GM23338 (cell line): ENCODE results near the gene PIK3C2G. TPM values are rescaled to one million over a fixed set of nuclear protein-coding genes. Genes with fewer than 3 reads are reported as not detected.

Experiments used
- ATAC-seq: fragments of 200-7000 bp; cut with Tn5 transposase; 3 replicates; pipeline ENCODE4 v1.9.1; 2020
- DNase-seq: peaks from one replicate; pipeline ENCODE4 v3.0.0-alpha.2; 2015; ENCODE audit warnings: low spot score
- H2AFZ ChIP-seq: fragments of 200-600 bp; sonication (generic); 2 replicates; pipeline ENCODE4 v1.8.0; 2016; ENCODE audit warnings: antibody characterized with exemption, mild to moderate bottlenecking, moderate library complexity
- H3F3A ChIP-seq: fragments of 200-600 bp; sonication (generic); replicated peaks from 2 replicates; pipeline ENCODE4 v1.8.0; 2017; ENCODE audit warnings: antibody characterized with exemption, mixed run types, low read depth
- H3K27ac ChIP-seq: fragments of 200-600 bp; sonication (generic); 2 replicates; pipeline ENCODE4 v1.6.1; 2016; ENCODE audit warnings: low read depth
- H3K27me3 ChIP-seq: fragments of 200-600 bp; sonication (generic); 2 replicates; pipeline ENCODE4 v1.8.0; 2016; ENCODE audit warnings: mild to moderate bottlenecking, mixed run types, moderate library complexity; ENCODE audit not compliant: insufficient read depth
- H3K36me3 ChIP-seq: fragments of 200-600 bp; sonication (generic); 2 replicates; pipeline ENCODE4 v1.8.0; 2016; ENCODE audit warnings: mild to moderate bottlenecking; ENCODE audit not compliant: insufficient read depth
- H3K4me1 ChIP-seq: fragments of 200-600 bp; sonication (generic); 2 replicates; pipeline ENCODE4 v1.8.0; 2016; ENCODE audit warnings: mild to moderate bottlenecking, moderate library complexity; ENCODE audit not compliant: insufficient read depth
- H3K4me2 ChIP-seq: fragments of 200-600 bp; sonication (generic); 2 replicates; pipeline ENCODE4 v1.7.1; 2017; ENCODE audit warnings: mixed run types
- H3K4me3 ChIP-seq: fragments of 200-600 bp; sonication (generic); 2 replicates; pipeline ENCODE4 v1.6.1; 2016; ENCODE audit warnings: mixed run types
- H3K79me2 ChIP-seq: fragments of 200-600 bp; sonication (generic); replicated peaks from 2 replicates; pipeline ENCODE4 v1.8.0; 2017; ENCODE audit warnings: mild to moderate bottlenecking; ENCODE audit not compliant: insufficient read depth
- H3K9me2 ChIP-seq: fragments of 200-600 bp; sonication (generic); 2 replicates; pipeline ENCODE4 v1.8.0; 2017; ENCODE audit not compliant: insufficient read depth
- H4K20me1 ChIP-seq: fragments of 200-600 bp; sonication (generic); replicated peaks from 2 replicates; pipeline ENCODE4 v1.8.0; 2017; ENCODE audit warnings: mild to moderate bottlenecking; ENCODE audit not compliant: insufficient read depth
- H3K27ac Mint-ChIP-seq: 2 replicates; pipeline ENCODE4 v1.8.0; 2020; ENCODE audit warnings: inconsistent platforms, mild to moderate bottlenecking, moderate library complexity, mixed read lengths
- H3K27me3 Mint-ChIP-seq: 3 replicates; pipeline ENCODE4 v1.8.0; 2022; ENCODE audit warnings: low read depth, mild to moderate bottlenecking, moderate library complexity, mixed read lengths, inconsistent platforms; ENCODE audit not compliant: insufficient read depth, poor library complexity
- H3K36me3 Mint-ChIP-seq: 3 replicates; pipeline ENCODE4 v1.8.0; 2021; ENCODE audit warnings: low read depth, mild to moderate bottlenecking, inconsistent platforms, moderate library complexity, mixed read lengths
- H3K4me1 Mint-ChIP-seq: 3 replicates; pipeline ENCODE4 v1.8.0; 2020; ENCODE audit warnings: mild to moderate bottlenecking, inconsistent platforms, mixed read lengths
- H3K4me3 Mint-ChIP-seq: 3 replicates; pipeline ENCODE4 v1.8.0; 2021; ENCODE audit warnings: moderate library complexity, mild to moderate bottlenecking, inconsistent platforms, mixed read lengths
- H3K9me3 Mint-ChIP-seq: 3 replicates; pipeline ENCODE4 v1.8.0; 2020; ENCODE audit warnings: moderate library complexity, mild to moderate bottlenecking, inconsistent platforms, mixed read lengths
- CREB1 ChIP-seq: fragments of 250-450 bp; sonication (Bioruptor Pico); IDR thresholded peaks from 2 replicates; pipeline ENCODE4 v1.5.0; 2020; ENCODE audit warnings: low read depth, mild to moderate bottlenecking, moderate library complexity
- EZH2phosphoT487 ChIP-seq: fragments of 200-600 bp; sonication (generic); IDR thresholded peaks from one replicate; pipeline ENCODE4 v1.8.1; 2018; ENCODE audit warnings: antibody characterized with exemption; ENCODE audit not compliant: unreplicated experiment
- JUNB ChIP-seq: IDR thresholded peaks from one replicate; pipeline ENCODE4 v1.6.1; 2016; ENCODE audit warnings: antibody characterized with exemption; ENCODE audit not compliant: unreplicated experiment
- NANOG ChIP-seq: IDR thresholded peaks from 2 replicates; pipeline ENCODE4 v1.6.1; 2016; ENCODE audit warnings: antibody characterized with exemption, borderline replicate concordance
- POLR2AphosphoS5 ChIP-seq: IDR thresholded peaks from 2 replicates; pipeline ENCODE4 v1.6.1; 2016; ENCODE audit warnings: antibody characterized with exemption, low read depth
- STAT1 ChIP-seq: IDR thresholded peaks from one replicate; pipeline ENCODE4 v1.6.1; 2016; ENCODE audit warnings: antibody characterized with exemption; ENCODE audit not compliant: unreplicated experiment
- ZNF114 ChIP-seq: fragments of 250-450 bp; sonication (Bioruptor Pico); IDR thresholded peaks from 2 replicates; pipeline ENCODE4 v1.5.0; 2020; ENCODE audit warnings: mild to moderate bottlenecking, moderate library complexity
- ZNF331 ChIP-seq: fragments of 250-450 bp; sonication (Bioruptor Pico); IDR thresholded peaks from 2 replicates; pipeline ENCODE4 v1.5.0; 2020; ENCODE audit warnings: low read depth, mild to moderate bottlenecking, moderate library complexity
- ZNF462 ChIP-seq: fragments of 250-450 bp; sonication (Bioruptor Pico); IDR thresholded peaks from 2 replicates; pipeline ENCODE4 v1.5.0; 2020; ENCODE audit warnings: mild to moderate bottlenecking, moderate library complexity
- polyA plus RNA-seq: library from polyadenylated mRNA; unstranded; fragments of >200 nt; fragmentation: Nextera tagmentation; extraction: Ambion mirVana; gene quantifications from 2 replicates; pipeline ENCODE4 v1.2.1, GENCODE V29; 2016
- total RNA-seq: library from RNA; depleted of rRNA; stranded (reverse); fragments of >200 nt; shearing (Covaris generic); gene quantifications from 2 replicates; pipeline ENCODE4 v1.2.3, GENCODE V29; 2014
- TF ChIP-seq, protein P1 (sequence below): IDR thresholded peaks from 2 replicates; pipeline ENCODE4 v1.6.1; 2016; ENCODE audit warnings: antibody characterized with exemption
- TF ChIP-seq, protein P2 (sequence below), 2 experiments: fragments of 200-600 bp in 1 of 2; sonication (generic) in 1 of 2; conservative IDR thresholded peaks; 2 replicates each; pipeline versions ENCODE4 v1.5.1 to v1.6.1; 2016 to 2017; ENCODE audit warnings: antibody characterized with exemption in 2 of 2, low read depth in 2 of 2, mild to moderate bottlenecking in 2 of 2, moderate library complexity in 1 of 2

The PIK3C2G gene
- total and polyA plus RNA-seq, 2 experiments from 2014 or later, result not detected

- TF ChIP-seq ZNF114 (CRISPR knock-in tag) (no peak), JUNB (no peak), POLR2AphosphoS5 (no peak), CREB1 (CRISPR knock-in tag) (no peak), STAT1 (no peak)
- TF ChIP-seq, protein P1, sequence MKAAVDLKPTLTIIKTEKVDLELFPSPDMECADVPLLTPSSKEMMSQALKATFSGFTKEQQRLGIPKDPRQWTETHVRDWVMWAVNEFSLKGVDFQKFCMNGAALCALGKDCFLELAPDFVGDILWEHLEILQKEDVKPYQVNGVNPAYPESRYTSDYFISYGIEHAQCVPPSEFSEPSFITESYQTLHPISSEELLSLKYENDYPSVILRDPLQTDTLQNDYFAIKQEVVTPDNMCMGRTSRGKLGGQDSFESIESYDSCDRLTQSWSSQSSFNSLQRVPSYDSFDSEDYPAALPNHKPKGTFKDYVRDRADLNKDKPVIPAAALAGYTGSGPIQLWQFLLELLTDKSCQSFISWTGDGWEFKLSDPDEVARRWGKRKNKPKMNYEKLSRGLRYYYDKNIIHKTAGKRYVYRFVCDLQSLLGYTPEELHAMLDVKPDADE, result no peak
- TF ChIP-seq, protein P2, sequence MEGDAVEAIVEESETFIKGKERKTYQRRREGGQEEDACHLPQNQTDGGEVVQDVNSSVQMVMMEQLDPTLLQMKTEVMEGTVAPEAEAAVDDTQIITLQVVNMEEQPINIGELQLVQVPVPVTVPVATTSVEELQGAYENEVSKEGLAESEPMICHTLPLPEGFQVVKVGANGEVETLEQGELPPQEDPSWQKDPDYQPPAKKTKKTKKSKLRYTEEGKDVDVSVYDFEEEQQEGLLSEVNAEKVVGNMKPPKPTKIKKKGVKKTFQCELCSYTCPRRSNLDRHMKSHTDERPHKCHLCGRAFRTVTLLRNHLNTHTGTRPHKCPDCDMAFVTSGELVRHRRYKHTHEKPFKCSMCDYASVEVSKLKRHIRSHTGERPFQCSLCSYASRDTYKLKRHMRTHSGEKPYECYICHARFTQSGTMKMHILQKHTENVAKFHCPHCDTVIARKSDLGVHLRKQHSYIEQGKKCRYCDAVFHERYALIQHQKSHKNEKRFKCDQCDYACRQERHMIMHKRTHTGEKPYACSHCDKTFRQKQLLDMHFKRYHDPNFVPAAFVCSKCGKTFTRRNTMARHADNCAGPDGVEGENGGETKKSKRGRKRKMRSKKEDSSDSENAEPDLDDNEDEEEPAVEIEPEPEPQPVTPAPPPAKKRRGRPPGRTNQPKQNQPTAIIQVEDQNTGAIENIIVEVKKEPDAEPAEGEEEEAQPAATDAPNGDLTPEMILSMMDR (conservative IDR thresholded peaks at IDR 0.05; ENCODE audit: low read depth in 2 of 2), result no peak
These were observed 319.4 kb downstream of the PIK3C2G start (continued) for GRCh38 chr12:18580706-18581105.

GRCh38 chr12:18581232-18581962 lies 320.1 kb downstream of the PIK3C2G start:
- Mint-ChIP-seq H3K4me1 (no peaks in the 10 kb centered on the region), H3K27me3 (no peaks in the 10 kb centered on the region)
- TF ChIP-seq EZH2phosphoT487, result no peak
- no peak for TF ChIP-seq ZNF331 (CRISPR knock-in tag)
- no peak for TF ChIP-seq STAT1
- TF ChIP-seq NANOG, result no peak
- TF ChIP-seq CREB1 (CRISPR knock-in tag), result no peak
- no peak for TF ChIP-seq ZNF462 (CRISPR knock-in tag)
- TF ChIP-seq, protein P1, result no peak
- TF ChIP-seq, protein P2 (conservative IDR thresholded peaks at IDR 0.05; ENCODE audit: low read depth in 2 of 2), result no peak

More at GRCh38 chr12:18581232-18581962, 320.1 kb downstream of the PIK3C2G start:
- H3K27ac Mint-ChIP-seq, result no peak overlapping the region
- no peak overlapping the region for H3K4me2 ChIP-seq
- H3K27me3 ChIP-seq, result no peaks in the 10 kb centered on the region
- DNase-seq (no peak), ATAC-seq (no peak)
- H3K4me1 ChIP-seq, result no peaks in the 10 kb centered on the region
- H3K9me3 Mint-ChIP-seq, result no peaks in the 10 kb centered on the region
- H3K27ac ChIP-seq, result no peak overlapping the region
- H3K36me3 ChIP-seq, result no peaks in the 10 kb centered on the region
- peaks cover 5% of the 10 kb centered on the region; the same call in 1 of the 2 replicates for H3K9me2 ChIP-seq
- H2AFZ ChIP-seq, result no peak overlapping the region; the same call in 1 of the 2 replicates
- no peaks in the 10 kb centered on the region for H3K79me2 ChIP-seq
- H3K4me3 Mint-ChIP-seq, result no peak overlapping the region
- no peak overlapping the region for H3K4me3 ChIP-seq
- no peaks in the 10 kb centered on the region for H3F3A ChIP-seq
- H3K36me3 Mint-ChIP-seq, result no peaks in the 10 kb centered on the region; the same call in 2 of the 3 replicates
- H4K20me1 ChIP-seq, result no peaks in the 10 kb centered on the region
